ENCODE data around the gene GAL3ST2.
"Not testable (repeated sequence)": the region's sequence is repeated elsewhere in the genome, so short reads cannot be mapped to it uniquely, and the experiment has no call there.

GAL3ST2 gene

GRCh38 chr2:241769819-241770184 lies 6.8 kb upstream of the GAL3ST2 start:
- DNase-seq, result no peak

GRCh38 chr2:241770185-241770935 lies 6.3 kb upstream of the GAL3ST2 start:
- DNase-seq, result no peak

- DNase-seq, result no peak
Observed at GRCh38 chr2:241770936-241771285, 5.7 kb upstream of the GAL3ST2 start.

GRCh38 chr2:241771286-241772062 lies 5.1 kb upstream of the GAL3ST2 start:
- no peak for DNase-seq

GRCh38 chr2:241772063-241772499 lies 4.5 kb upstream of the GAL3ST2 start:
- DNase-seq, result no peak

GRCh38 chr2:241773511-241774418 lies 2.9 kb upstream of the GAL3ST2 start:
- no peak for DNase-seq

- DNase-seq, result no peak
Observed at GRCh38 chr2:241774419-241775222, 2.0 kb upstream of the GAL3ST2 start.

GRCh38 chr2:241775223-241776177 lies 1.1 kb upstream of the GAL3ST2 start:
- no peak for DNase-seq

GRCh38 chr2:241777170-241777685 lies 606 bp downstream of the GAL3ST2 start:
- DNase-seq, result no peak

GRCh38 chr2:241777686-241778627 lies 1.3 kb downstream of the GAL3ST2 start:
- DNase-seq, result no peak

GRCh38 chr2:241780939-241781569 lies 4.4 kb downstream of the GAL3ST2 start:
- no peak for DNase-seq

- not testable (repeated sequence) for DNase-seq
Observed at GRCh38 chr2:241782053-241782452, 5.4 kb downstream of the GAL3ST2 start.

GRCh38 chr2:241788135-241788534 lies 11.5 kb downstream of the GAL3ST2 start:
- no peak for DNase-seq

GRCh38 chr2:241788572-241788971 lies 11.9 kb downstream of the GAL3ST2 start:
- DNase-seq, result no peak

- DNase-seq, result not testable (repeated sequence)
Observed at GRCh38 chr2:241791385-241791784, 14.8 kb downstream of the GAL3ST2 start.

GRCh38 chr2:241793385-241793784 lies 16.8 kb downstream of the GAL3ST2 start:
- no peak for DNase-seq

- DNase-seq, result no peak
Observed at GRCh38 chr2:241794250-241794823, 17.7 kb downstream of the GAL3ST2 start.
